Endodermal cell (in vitro differentiated cells): Measurements from ENCODE around the gene CYP11A1. TPM values are rescaled to one million over a fixed set of nuclear protein-coding genes. Genes with fewer than 3 reads are reported as not detected.

Experiments
- DNase-seq: peaks from one replicate; pipeline ENCODE4 v3.0.0-alpha.2; 2017
- H3K27ac ChIP-seq: 2 replicates; pipeline ENCODE4 v1.5.1; 2013; ENCODE audit warnings: mild to moderate bottlenecking, low read depth, low read length, moderate library complexity
- H3K27me3 ChIP-seq: 2 replicates; pipeline ENCODE4 v1.6.1; 2013; ENCODE audit warnings: mild to moderate bottlenecking, low read length, moderate library complexity; ENCODE audit not compliant: insufficient read depth, control insufficient read depth, poor library complexity, severe bottlenecking
- H3K36me3 ChIP-seq: 2 replicates; pipeline ENCODE4 v1.7.0; 2013; ENCODE audit warnings: mild to moderate bottlenecking, low read length, moderate library complexity; ENCODE audit not compliant: control insufficient read depth, insufficient read depth
- H3K4me1 ChIP-seq: one replicate; pipeline ENCODE4 v1.7.0; 2013; ENCODE audit warnings: low read length; ENCODE audit not compliant: control insufficient read depth, insufficient read depth
- H3K4me3 ChIP-seq: 2 replicates; pipeline ENCODE4 v1.5.1; 2013; ENCODE audit warnings: mild to moderate bottlenecking, low read length, moderate library complexity
- H3K9ac ChIP-seq: 2 replicates; pipeline ENCODE4 v1.6.1; 2013; ENCODE audit warnings: mild to moderate bottlenecking, low read length, moderate library complexity; ENCODE audit not compliant: poor library complexity, severe bottlenecking; ENCODE audit errors: extremely low read depth
- H3K9me3 ChIP-seq: 2 replicates; pipeline ENCODE4 v1.6.1; 2013; ENCODE audit warnings: mild to moderate bottlenecking, low read length, moderate library complexity; ENCODE audit not compliant: control insufficient read depth
- H3K27ac Mint-ChIP-seq: 2 replicates; pipeline ENCODE4 v1.8.0; 2020; ENCODE audit warnings: mixed read lengths
- H3K27me3 Mint-ChIP-seq: 2 replicates; pipeline ENCODE4 v1.8.0; 2021; ENCODE audit warnings: mild to moderate bottlenecking, mixed read lengths; ENCODE audit not compliant: insufficient read depth
- H3K36me3 Mint-ChIP-seq: 2 replicates; pipeline ENCODE4 v1.8.0; 2020; ENCODE audit warnings: low read depth, mixed read lengths
- H3K4me1 Mint-ChIP-seq: 2 replicates; pipeline ENCODE4 v1.8.0; 2020; ENCODE audit warnings: mixed read lengths
- H3K4me3 Mint-ChIP-seq: 2 replicates; pipeline ENCODE4 v1.8.0; 2020; ENCODE audit warnings: mild to moderate bottlenecking, moderate library complexity, mixed read lengths
- H3K9me3 Mint-ChIP-seq: 2 replicates; pipeline ENCODE4 v1.8.0; 2020; ENCODE audit warnings: mild to moderate bottlenecking, mixed read lengths
- CTCF ChIP-seq: fragments of 200-600 bp; sonication (generic); conservative IDR thresholded peaks from 2 replicates; pipeline ENCODE4 v1.5.0; 2021; ENCODE audit warnings: antibody characterized with exemption, mild to moderate bottlenecking
- WGBS, 2 experiments: methylation state at CpG; one replicate each; pipeline versions ENCODE4 v1.1.5 to v1.1.7; 2013; ENCODE audit warnings: missing lambda C conversion rate in 2 of 2, mixed read lengths in 1 of 2; ENCODE audit not compliant: insufficient coverage in 1 of 2, insufficient read length in 1 of 2; 5-methylcytosine and 5-hydroxymethylcytosine counted together
- total RNA-seq, 2 donors: library from RNA; stranded (reverse); fragmentation: NEBNext Ultra II Directional in 1 of 2; extraction: Animal tissue kit (Norgen Biotek cat#: 25700) in 1 of 2; gene quantifications; 2 replicates in 1 of 2; 3 replicates in 1 of 2; pipeline ENCODE4 v1.2.1, GENCODE V29; 2021

CYP11A1 gene
- total RNA-seq, 2 donors from 2014 or later: 4.8 to 5.3 TPM

GRCh38 chr15:74332611-74333010 lies 34.8 kb downstream of the CYP11A1 start:
- no peak for TF ChIP-seq CTCF
- Histone ChIP-seq H3K4me1 (peaks cover 7% of the 10 kb centered on the region), H3K36me3 (no peaks in the 10 kb centered on the region), H3K4me3 (no peak overlapping the region), H3K27ac (no peak overlapping the region), H3K9me3 (no peaks in the 10 kb centered on the region), H3K9ac (no peak overlapping the region), H3K27me3 (no peaks in the 10 kb centered on the region)
- Mint-ChIP-seq H3K4me1 (peaks cover 20% of the 10 kb centered on the region), H3K9me3 (no peaks in the 10 kb centered on the region), H3K27me3 (peaks cover 7% of the 10 kb centered on the region), H3K27ac (no peak overlapping the region), H3K4me3 (no peak overlapping the region), H3K36me3 (no peaks in the 10 kb centered on the region)
- 94 to 97% methylated on average over 10 of the region's 10 CpGs for WGBS, 2 experiments
- no peak for DNase-seq

- WGBS, 2 experiments: 93 to 100% methylated on average over 1 to 3 of the region's 3 CpGs
- H3K36me3 ChIP-seq: no peaks in the 10 kb centered on the region
- DNase-seq: no peak
- H3K9me3 ChIP-seq: no peaks in the 10 kb centered on the region
- Mint-ChIP-seq H3K36me3 (no peaks in the 10 kb centered on the region), H3K4me3 (no peak overlapping the region), H3K9me3 (no peaks in the 10 kb centered on the region), H3K4me1 (peaks cover 24% of the 10 kb centered on the region), H3K27me3 (peaks cover 7% of the 10 kb centered on the region), H3K27ac (no peak overlapping the region)
- no peaks in the 10 kb centered on the region for H3K27me3 ChIP-seq
- no peak overlapping the region for H3K27ac ChIP-seq
- no peak overlapping the region for H3K9ac ChIP-seq
- no peak for TF ChIP-seq CTCF
- H3K4me3 ChIP-seq: no peak overlapping the region
- H3K4me1 ChIP-seq: peaks cover 7% of the 10 kb centered on the region
These were observed 35.4 kb downstream of the CYP11A1 start for GRCh38 chr15:74332011-74332410.

- 91 to 100% methylated on average over 7 to 11 of the region's 11 CpGs for WGBS, 2 experiments
- Histone ChIP-seq H3K9ac (no peak overlapping the region), H3K4me3 (no peak overlapping the region), H3K4me1 (peaks cover 7% of the 10 kb centered on the region), H3K9me3 (no peaks in the 10 kb centered on the region), H3K36me3 (no peaks in the 10 kb centered on the region), H3K27ac (no peak overlapping the region), H3K27me3 (no peaks in the 10 kb centered on the region)
- no peak overlapping the region for H3K27ac Mint-ChIP-seq
- DNase-seq: no peak
- TF ChIP-seq CTCF: no peak
- no peak overlapping the region for H3K4me3 Mint-ChIP-seq
- H3K36me3 Mint-ChIP-seq: no peaks in the 10 kb centered on the region
- H3K9me3 Mint-ChIP-seq: no peaks in the 10 kb centered on the region
- peaks cover 30% of the 10 kb centered on the region for H3K4me1 Mint-ChIP-seq
- H3K27me3 Mint-ChIP-seq: peaks cover 7% of the 10 kb centered on the region
These were observed 36.5 kb downstream of the CYP11A1 start for GRCh38 chr15:74330861-74331408.
